Neural cell (in vitro differentiated cells): ENCODE data around the gene TMEM127. TPM values are rescaled to one million over a fixed set of nuclear protein-coding genes. Genes with fewer than 3 reads are reported as not detected.
A peak's percentile ranks its signal among the peaks of the same experiment; 100 is the strongest.

ENCODE experiments used
- H2AFZ ChIP-seq: fragments of 200-600, 300-800 bp; sonication (generic), shearing (Covaris generic); 2 replicates; pipeline ENCODE4 v1.6.0; 2014; ENCODE audit warnings: low read depth, mild to moderate bottlenecking, antibody characterized with exemption, low read length, moderate library complexity
- H3F3A ChIP-seq: fragments of 200-600 bp; shearing (Covaris generic); 2 replicates; pipeline ENCODE4 v1.6.1; 2016; ENCODE audit warnings: mild to moderate bottlenecking, moderate library complexity, mixed read lengths, antibody characterized with exemption, low read length; ENCODE audit not compliant: insufficient read depth, poor library complexity, severe bottlenecking
- H3K27ac ChIP-seq: fragments of 200-600, 300-800 bp; sonication (generic), shearing (Covaris generic); 2 replicates; pipeline ENCODE4 v1.5.1; 2014; ENCODE audit warnings: mild to moderate bottlenecking, low read length, moderate library complexity
- H3K27me3 ChIP-seq: fragments of 300-800, 200-600 bp; sonication (generic), shearing (Covaris generic); 2 replicates; pipeline ENCODE4 v1.6.0; 2014; ENCODE audit warnings: mild to moderate bottlenecking, low read depth, low read length, moderate library complexity; ENCODE audit not compliant: insufficient read depth
- H3K36me3 ChIP-seq: fragments of 300-800, 200-600 bp; sonication (generic), shearing (Covaris generic); 2 replicates; pipeline ENCODE4 v1.5.1; 2014; ENCODE audit warnings: mild to moderate bottlenecking, antibody characterized with exemption, low read length, moderate library complexity; ENCODE audit not compliant: insufficient read depth
- H3K4me2 ChIP-seq: fragments of 300-800, 200-600 bp; sonication (generic), shearing (Covaris generic); 2 replicates; pipeline ENCODE4 v1.6.0; 2014; ENCODE audit warnings: mild to moderate bottlenecking, low read length
- H3K4me3 ChIP-seq: fragments of 300-800, 200-600 bp; sonication (generic), shearing (Covaris generic); 2 replicates; pipeline ENCODE4 v1.5.1; 2014; ENCODE audit warnings: mild to moderate bottlenecking, low read length, moderate library complexity
- H3K79me2 ChIP-seq: fragments of 200-600 bp; shearing (Covaris generic); replicated peaks from 2 replicates; pipeline ENCODE4 v1.6.0; 2014; ENCODE audit warnings: mild to moderate bottlenecking, low read length, moderate library complexity; ENCODE audit not compliant: insufficient read depth
- H3K9ac ChIP-seq: fragments of 300-800, 200-600 bp; sonication (generic), shearing (Covaris generic); 2 replicates; pipeline ENCODE4 v1.6.1; 2016; ENCODE audit warnings: mild to moderate bottlenecking, low read length, mixed read lengths
- H3K9me2 ChIP-seq: fragments of 200-600 bp; shearing (Covaris generic); 2 replicates; pipeline ENCODE4 v1.6.1; 2016; ENCODE audit warnings: mild to moderate bottlenecking, low read length, mixed read lengths; ENCODE audit not compliant: insufficient read depth
- H3K9me3 ChIP-seq: fragments of 200-600, 300-800 bp; sonication (generic), shearing (Covaris generic); 2 replicates; pipeline ENCODE4 v1.6.1; 2016; ENCODE audit warnings: mild to moderate bottlenecking, mixed run types, low read length, moderate library complexity, mixed read lengths
- H4K20me1 ChIP-seq: fragments of 200-600 bp; shearing (Covaris generic); 2 replicates; pipeline ENCODE4 v1.6.1; 2016; ENCODE audit warnings: mild to moderate bottlenecking, mixed run types; ENCODE audit not compliant: insufficient read depth
- CTCF ChIP-seq: fragments of 450-650 bp; IDR thresholded peaks from 2 replicates; pipeline ENCODE4 v1.5.1; 2014; ENCODE audit warnings: antibody characterized with exemption, mild to moderate bottlenecking, moderate library complexity; ENCODE audit not compliant: poor library complexity, severe bottlenecking
- EP300 ChIP-seq: fragments of 450-650 bp; conservative IDR thresholded peaks from 2 replicates; pipeline ENCODE4 v1.6.1; 2014; ENCODE audit warnings: antibody characterized with exemption, mild to moderate bottlenecking, moderate library complexity; ENCODE audit not compliant: poor library complexity, severe bottlenecking
- EZH2 ChIP-seq: fragments of 200-600, 300-800 bp; shearing (Covaris generic), sonication (generic); IDR thresholded peaks from 2 replicates; pipeline ENCODE4 v1.6.1; 2014; ENCODE audit warnings: antibody characterized with exemption, low read length, borderline replicate concordance, mild to moderate bottlenecking; ENCODE audit not compliant: insufficient read depth, poor library complexity, severe bottlenecking
- MXI1 ChIP-seq: fragments of 450-650 bp; conservative IDR thresholded peaks from 2 replicates; pipeline ENCODE4 v1.6.1; 2014; ENCODE audit warnings: antibody characterized with exemption, mild to moderate bottlenecking; ENCODE audit not compliant: poor library complexity, severe bottlenecking
- POLR2AphosphoS5 ChIP-seq: IDR thresholded peaks from 2 replicates; pipeline ENCODE4 v1.6.1; 2012
- RAD21 ChIP-seq: fragments of 450-650 bp; conservative IDR thresholded peaks from 2 replicates; pipeline ENCODE4 v1.6.1; 2014; ENCODE audit warnings: antibody characterized with exemption, mild to moderate bottlenecking, moderate library complexity
- SMC3 ChIP-seq: fragments of 450-650 bp; conservative IDR thresholded peaks from 2 replicates; pipeline ENCODE4 v1.6.1; 2014; ENCODE audit warnings: antibody characterized with exemption, mild to moderate bottlenecking, moderate library complexity; ENCODE audit not compliant: poor library complexity
- TAF1 ChIP-seq: IDR thresholded peaks from 2 replicates; pipeline ENCODE4 v1.6.1; 2012; ENCODE audit warnings: low read depth
- polyA plus RNA-seq: library from polyadenylated mRNA; depleted of rRNA; stranded (reverse); fragments of >200 nt; gene quantifications from 2 replicates; pipeline ENCODE4 v1.2.3, GENCODE V29; 2014
- TF ChIP-seq, protein P1 (sequence below): IDR thresholded peaks from 2 replicates; pipeline ENCODE4 v1.6.1; 2012; ENCODE audit warnings: borderline replicate concordance

Gene TMEM127
- polyA plus RNA-seq, 1 donor from 2014 or later = 19.1 TPM

DNA sequence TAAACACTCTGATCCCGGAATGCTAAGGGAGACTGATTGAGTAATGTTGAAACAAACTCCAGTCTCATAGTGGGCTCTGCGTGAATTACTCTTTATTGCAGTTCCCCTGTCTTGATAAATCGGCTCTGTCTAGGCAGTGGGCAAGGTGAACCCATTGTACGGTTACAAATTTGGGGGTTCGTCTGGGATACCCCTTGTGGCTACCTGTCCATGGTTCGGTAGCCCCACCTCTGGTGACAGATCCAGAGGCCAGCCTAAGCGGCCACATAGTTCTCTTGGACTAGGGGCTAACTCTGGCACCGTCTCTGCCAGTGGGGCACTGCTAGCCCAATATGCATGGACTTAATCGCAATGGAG lies 56.1 kb downstream of the TMEM127 start:
- H3K9me3 ChIP-seq = no peaks in the 10 kb centered on the region
- H3K36me3 ChIP-seq = no peaks in the 10 kb centered on the region
- no peak overlapping the region for H3K27ac ChIP-seq
- no peaks in the 10 kb centered on the region for H3K27me3 ChIP-seq
- H3K4me2 ChIP-seq = peak overlapping the region; percentile 71
- H3K79me2 ChIP-seq = peaks cover 34% of the 10 kb centered on the region
- H3K9ac ChIP-seq = peak overlapping the region; percentile 91
- TF ChIP-seq EP300 = no peak
- no peak for TF ChIP-seq TAF1
- TF ChIP-seq, protein P1, sequence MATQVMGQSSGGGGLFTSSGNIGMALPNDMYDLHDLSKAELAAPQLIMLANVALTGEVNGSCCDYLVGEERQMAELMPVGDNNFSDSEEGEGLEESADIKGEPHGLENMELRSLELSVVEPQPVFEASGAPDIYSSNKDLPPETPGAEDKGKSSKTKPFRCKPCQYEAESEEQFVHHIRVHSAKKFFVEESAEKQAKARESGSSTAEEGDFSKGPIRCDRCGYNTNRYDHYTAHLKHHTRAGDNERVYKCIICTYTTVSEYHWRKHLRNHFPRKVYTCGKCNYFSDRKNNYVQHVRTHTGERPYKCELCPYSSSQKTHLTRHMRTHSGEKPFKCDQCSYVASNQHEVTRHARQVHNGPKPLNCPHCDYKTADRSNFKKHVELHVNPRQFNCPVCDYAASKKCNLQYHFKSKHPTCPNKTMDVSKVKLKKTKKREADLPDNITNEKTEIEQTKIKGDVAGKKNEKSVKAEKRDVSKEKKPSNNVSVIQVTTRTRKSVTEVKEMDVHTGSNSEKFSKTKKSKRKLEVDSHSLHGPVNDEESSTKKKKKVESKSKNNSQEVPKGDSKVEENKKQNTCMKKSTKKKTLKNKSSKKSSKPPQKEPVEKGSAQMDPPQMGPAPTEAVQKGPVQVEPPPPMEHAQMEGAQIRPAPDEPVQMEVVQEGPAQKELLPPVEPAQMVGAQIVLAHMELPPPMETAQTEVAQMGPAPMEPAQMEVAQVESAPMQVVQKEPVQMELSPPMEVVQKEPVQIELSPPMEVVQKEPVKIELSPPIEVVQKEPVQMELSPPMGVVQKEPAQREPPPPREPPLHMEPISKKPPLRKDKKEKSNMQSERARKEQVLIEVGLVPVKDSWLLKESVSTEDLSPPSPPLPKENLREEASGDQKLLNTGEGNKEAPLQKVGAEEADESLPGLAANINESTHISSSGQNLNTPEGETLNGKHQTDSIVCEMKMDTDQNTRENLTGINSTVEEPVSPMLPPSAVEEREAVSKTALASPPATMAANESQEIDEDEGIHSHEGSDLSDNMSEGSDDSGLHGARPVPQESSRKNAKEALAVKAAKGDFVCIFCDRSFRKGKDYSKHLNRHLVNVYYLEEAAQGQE = no peak
- no peak for TF ChIP-seq CTCF
- TF ChIP-seq SMC3 = no peak
- TF ChIP-seq MXI1 = no peak
- TF ChIP-seq EZH2 = no peak
- TF ChIP-seq RAD21 = no peak
- no peak for TF ChIP-seq POLR2AphosphoS5
- H3K4me3 ChIP-seq = peak overlapping the region; percentile 92
- H3K9me2 ChIP-seq = no peaks in the 10 kb centered on the region
- H2AFZ ChIP-seq = peak overlapping the region; percentile 87
- no peaks in the 10 kb centered on the region for H3F3A ChIP-seq
- no peaks in the 10 kb centered on the region for H4K20me1 ChIP-seq

GRCh38 chr2:96209011-96209728 lies 56.6 kb downstream of the TMEM127 start:
- H3K79me2 ChIP-seq = peaks cover 39% of the 10 kb centered on the region
- H4K20me1 ChIP-seq = no peaks in the 10 kb centered on the region
- H3F3A ChIP-seq = no peaks in the 10 kb centered on the region
- H3K9ac ChIP-seq = peak overlapping the region; percentile 91
- H3K27me3 ChIP-seq = no peaks in the 10 kb centered on the region
- peak overlapping the region; percentile 92 for H3K4me3 ChIP-seq
- peak overlapping the region; percentile 86 for H3K27ac ChIP-seq
- H3K9me3 ChIP-seq = no peaks in the 10 kb centered on the region
- TF ChIP-seq POLR2AphosphoS5 (no peak), EZH2 (no peak), TAF1 (peak; percentile 53), CTCF (no peak)
- TF ChIP-seq, protein P1 = no peak
- no peaks in the 10 kb centered on the region for H3K36me3 ChIP-seq
- peak overlapping the region; percentile 71 for H3K4me2 ChIP-seq
- peak overlapping the region; percentile 87 for H2AFZ ChIP-seq
- no peaks in the 10 kb centered on the region for H3K9me2 ChIP-seq
